Astrocyte (in vitro differentiated cells and primary cell): ENCODE results near the gene CROCC2. TPM values are rescaled to one million over a fixed set of nuclear protein-coding genes. Genes with fewer than 3 reads are reported as not detected.

ENCODE experiments used
- DNase-seq: peaks from one replicate; pipeline ENCODE4 v3.0.0-alpha.2; 2010; ENCODE audit warnings: low read depth
- FAIRE-seq: peaks from 2 replicates; lab custom pipeline; 2011; peaks lifted over from hg19 to GRCh38; lab: Jason Lieb, UNC
- H2AFZ ChIP-seq: 2 replicates; pipeline ENCODE4 v1.6.0; 2012; ENCODE audit warnings: low read depth, low read length, inconsistent platforms
- H3K27ac ChIP-seq: 2 replicates; pipeline ENCODE4 v1.5.1; 2011; ENCODE audit warnings: low read depth, low read length, inconsistent platforms
- H3K27me3 ChIP-seq: 2 replicates; pipeline ENCODE4 v1.6.0; 2011; ENCODE audit warnings: low read length, inconsistent platforms; ENCODE audit not compliant: insufficient read depth
- H3K36me3 ChIP-seq: 2 replicates; pipeline ENCODE4 v1.5.1; 2011; ENCODE audit warnings: low read length, inconsistent platforms; ENCODE audit not compliant: insufficient read depth
- H3K4me1 ChIP-seq: 2 replicates; pipeline ENCODE4 v1.5.1; 2011; ENCODE audit warnings: low read length, inconsistent platforms; ENCODE audit not compliant: insufficient read depth
- H3K4me2 ChIP-seq: 2 replicates; pipeline ENCODE4 v1.6.0; 2012; ENCODE audit warnings: low read length, inconsistent platforms
- H3K4me3 ChIP-seq: 2 replicates; pipeline ENCODE4 v1.5.1; 2011; ENCODE audit warnings: low read depth, mild to moderate bottlenecking, low read length, inconsistent platforms; ENCODE audit not compliant: insufficient read depth
- H3K79me2 ChIP-seq: 2 replicates; pipeline ENCODE4 v1.6.0; 2012; ENCODE audit warnings: mild to moderate bottlenecking, low read length, inconsistent platforms; ENCODE audit not compliant: insufficient read depth
- H3K9ac ChIP-seq: 2 replicates; pipeline ENCODE4 v1.6.0; 2012; ENCODE audit warnings: mild to moderate bottlenecking, low read length, inconsistent platforms
- H3K9me3 ChIP-seq: 2 replicates; pipeline ENCODE4 v1.5.1; 2012; ENCODE audit warnings: low read depth, mild to moderate bottlenecking, low read length, inconsistent platforms; ENCODE audit not compliant: insufficient read depth
- H4K20me1 ChIP-seq: 2 replicates; pipeline ENCODE4 v1.6.0; 2012; ENCODE audit warnings: low read length, inconsistent platforms; ENCODE audit not compliant: insufficient read depth
- H3K27ac Mint-ChIP-seq: one replicate; pipeline ENCODE4 v1.8.0; 2021; ENCODE audit warnings: mild to moderate bottlenecking, mixed read lengths; ENCODE audit not compliant: unreplicated experiment
- H3K27me3 Mint-ChIP-seq: one replicate; pipeline ENCODE4 v1.8.0; 2021; ENCODE audit warnings: low read depth, mixed read lengths; ENCODE audit not compliant: unreplicated experiment
- H3K36me3 Mint-ChIP-seq: one replicate; pipeline ENCODE4 v1.8.0; 2021; ENCODE audit warnings: low read depth, mixed read lengths; ENCODE audit not compliant: unreplicated experiment
- H3K4me1 Mint-ChIP-seq: one replicate; pipeline ENCODE4 v1.8.0; 2021; ENCODE audit warnings: low read depth, mixed read lengths; ENCODE audit not compliant: unreplicated experiment
- H3K4me3 Mint-ChIP-seq: one replicate; pipeline ENCODE4 v1.8.0; 2021; ENCODE audit warnings: mild to moderate bottlenecking, moderate library complexity, mixed read lengths; ENCODE audit not compliant: unreplicated experiment
- H3K9me3 Mint-ChIP-seq: one replicate; pipeline ENCODE4 v1.8.0; 2021; ENCODE audit warnings: mild to moderate bottlenecking, mixed read lengths; ENCODE audit not compliant: unreplicated experiment
- CTCF ChIP-seq: IDR thresholded peaks from 2 replicates; pipeline ENCODE4 v1.5.1; 2011; ENCODE audit warnings: low read depth, mild to moderate bottlenecking, inconsistent platforms, low read length, moderate library complexity; ENCODE audit not compliant: insufficient read depth
- EZH2 ChIP-seq: IDR thresholded peaks from 2 replicates; pipeline ENCODE4 v1.6.1; 2012; ENCODE audit warnings: mild to moderate bottlenecking, low read length, inconsistent platforms; ENCODE audit not compliant: insufficient read depth
- total RNA-seq: library from RNA; stranded (reverse); gene quantifications from 2 replicates; pipeline ENCODE4 v1.2.1, GENCODE V29; 2021

The CROCC2 gene
- total RNA-seq, 1 donor from 2014 or later: not detected

GRCh38 chr2:241003830-241004564 is 97.9 kb downstream of the CROCC2 start:
- H3K4me2 ChIP-seq: no peak overlapping the region
- no peak overlapping the region for H2AFZ ChIP-seq
- H3K4me1 Mint-ChIP-seq: no peaks in the 10 kb centered on the region
- no peaks in the 10 kb centered on the region for H3K27me3 ChIP-seq
- H3K27me3 Mint-ChIP-seq: peaks cover 53% of the 10 kb centered on the region
- H3K79me2 ChIP-seq: peaks cover 3% of the 10 kb centered on the region
- no peak for DNase-seq
- no peak overlapping the region for H3K27ac ChIP-seq
- no peak for FAIRE-seq
- peaks cover 18% of the 10 kb centered on the region for H4K20me1 ChIP-seq
- H3K9ac ChIP-seq: no peak overlapping the region
- H3K36me3 ChIP-seq: no peaks in the 10 kb centered on the region
- peaks cover 37% of the 10 kb centered on the region for H3K9me3 Mint-ChIP-seq
- TF ChIP-seq CTCF (no peak), EZH2 (no peak)
- H3K4me3 ChIP-seq: no peak overlapping the region
- peaks cover 2% of the 10 kb centered on the region for H3K36me3 Mint-ChIP-seq
- no peaks in the 10 kb centered on the region for H3K4me1 ChIP-seq
- peaks cover 13% of the 10 kb centered on the region for H3K9me3 ChIP-seq
- no peak overlapping the region for H3K4me3 Mint-ChIP-seq
- no peak overlapping the region for H3K27ac Mint-ChIP-seq

- peaks cover 1% of the 10 kb centered on the region for H3K4me1 Mint-ChIP-seq
- peaks cover 34% of the 10 kb centered on the region for H3K9me3 Mint-ChIP-seq
- no peak overlapping the region for H3K27ac Mint-ChIP-seq
- no peak overlapping the region for H2AFZ ChIP-seq
- H3K4me3 ChIP-seq: no peak overlapping the region
- no peak for DNase-seq
- H3K4me2 ChIP-seq: no peak overlapping the region
- peaks cover 2% of the 10 kb centered on the region for H3K36me3 Mint-ChIP-seq
- no peak overlapping the region for H3K27ac ChIP-seq
- H3K4me1 ChIP-seq: peaks cover 14% of the 10 kb centered on the region
- no peaks in the 10 kb centered on the region for H3K36me3 ChIP-seq
- H3K9ac ChIP-seq: no peak overlapping the region
- peaks cover 6% of the 10 kb centered on the region for H4K20me1 ChIP-seq
- TF ChIP-seq CTCF: no peak
- no peak for TF ChIP-seq EZH2
- no peak overlapping the region for H3K4me3 Mint-ChIP-seq
- H3K79me2 ChIP-seq: peaks cover 3% of the 10 kb centered on the region
- H3K27me3 Mint-ChIP-seq: peaks cover 44% of the 10 kb centered on the region
- H3K9me3 ChIP-seq: peaks cover 13% of the 10 kb centered on the region
- FAIRE-seq: no peak
- H3K27me3 ChIP-seq: no peaks in the 10 kb centered on the region
Measured at GRCh38 chr2:241005569-241005968, 99.4 kb downstream of the CROCC2 start.

- no peak overlapping the region for H2AFZ ChIP-seq
- Mint-ChIP-seq H3K27ac (no peak overlapping the region), H3K4me1 (peaks cover 1% of the 10 kb centered on the region), H3K9me3 (peaks cover 30% of the 10 kb centered on the region), H3K27me3 (peaks cover 38% of the 10 kb centered on the region), H3K36me3 (peaks cover 2% of the 10 kb centered on the region), H3K4me3 (no peak overlapping the region)
- FAIRE-seq (no peak), DNase-seq (no peak)
- H3K27me3 ChIP-seq: no peaks in the 10 kb centered on the region
- peaks cover 3% of the 10 kb centered on the region for H3K79me2 ChIP-seq
- H3K36me3 ChIP-seq: no peaks in the 10 kb centered on the region
- H3K4me2 ChIP-seq: no peak overlapping the region
- H3K4me1 ChIP-seq: peaks cover 17% of the 10 kb centered on the region
- no peak overlapping the region for H3K9ac ChIP-seq
- peaks cover 5% of the 10 kb centered on the region for H4K20me1 ChIP-seq
- peaks cover 13% of the 10 kb centered on the region for H3K9me3 ChIP-seq
- no peak overlapping the region for H3K27ac ChIP-seq
- H3K4me3 ChIP-seq: no peak overlapping the region
- TF ChIP-seq CTCF (no peak), EZH2 (no peak)
Measured at GRCh38 chr2:241006412-241006811, 100.3 kb downstream of the CROCC2 start.
